GM12801 (cell line): Measurements from ENCODE around the gene KANSL1.

Experiments used
- CTCF ChIP-seq: IDR thresholded peaks from one replicate; pipeline ENCODE4 v1.5.1; 2011; ENCODE audit warnings: control low read depth; ENCODE audit not compliant: insufficient read length; ENCODE audit errors: extremely low read depth

The KANSL1 gene

GRCh38 chr17:46200197-46200596, 7.0 kb upstream of the KANSL1 start:
- no peak for TF ChIP-seq CTCF

GRCh38 chr17:46199379-46199778, 6.2 kb upstream of the KANSL1 start:
- no peak for TF ChIP-seq CTCF

- TF ChIP-seq CTCF = no peak
These were observed 5.0 kb upstream of the KANSL1 start for GRCh38 chr17:46198233-46198632.

GRCh38 chr17:46197530-46197929, 4.3 kb upstream of the KANSL1 start:
- no peak for TF ChIP-seq CTCF

- TF ChIP-seq CTCF = no peak
These were observed 2.9 kb upstream of the KANSL1 start for GRCh38 chr17:46195939-46196716.

- TF ChIP-seq CTCF = no peak
These were observed 2.1 kb upstream of the KANSL1 start for GRCh38 chr17:46195217-46195855.

GRCh38 chr17:46194393-46195216, 1.4 kb upstream of the KANSL1 start:
- no peak for TF ChIP-seq CTCF
